SK-N-MC (cell line): Measurements from ENCODE around the gene KCNJ6.

ENCODE experiments used
- EZH2 ChIP-seq: fragments of 200-600 bp; sonication (generic); IDR thresholded peaks from one replicate; pipeline ENCODE4 v1.6.1; 2017; ENCODE audit warnings: antibody characterized with exemption
- FOXP2 ChIP-seq: optimal IDR thresholded peaks from 2 replicates; pipeline ENCODE3; 2011; ENCODE audit warnings: mild to moderate bottlenecking, moderate library complexity; ENCODE audit not compliant: insufficient read depth; ENCODE audit errors: extremely low read length, control extremely low read depth
- POLR2AphosphoS5 ChIP-seq: IDR thresholded peaks from 2 replicates; pipeline ENCODE4 v1.6.1; 2012; ENCODE audit warnings: mild to moderate bottlenecking, low read depth, low read length, borderline replicate concordance

DNA sequence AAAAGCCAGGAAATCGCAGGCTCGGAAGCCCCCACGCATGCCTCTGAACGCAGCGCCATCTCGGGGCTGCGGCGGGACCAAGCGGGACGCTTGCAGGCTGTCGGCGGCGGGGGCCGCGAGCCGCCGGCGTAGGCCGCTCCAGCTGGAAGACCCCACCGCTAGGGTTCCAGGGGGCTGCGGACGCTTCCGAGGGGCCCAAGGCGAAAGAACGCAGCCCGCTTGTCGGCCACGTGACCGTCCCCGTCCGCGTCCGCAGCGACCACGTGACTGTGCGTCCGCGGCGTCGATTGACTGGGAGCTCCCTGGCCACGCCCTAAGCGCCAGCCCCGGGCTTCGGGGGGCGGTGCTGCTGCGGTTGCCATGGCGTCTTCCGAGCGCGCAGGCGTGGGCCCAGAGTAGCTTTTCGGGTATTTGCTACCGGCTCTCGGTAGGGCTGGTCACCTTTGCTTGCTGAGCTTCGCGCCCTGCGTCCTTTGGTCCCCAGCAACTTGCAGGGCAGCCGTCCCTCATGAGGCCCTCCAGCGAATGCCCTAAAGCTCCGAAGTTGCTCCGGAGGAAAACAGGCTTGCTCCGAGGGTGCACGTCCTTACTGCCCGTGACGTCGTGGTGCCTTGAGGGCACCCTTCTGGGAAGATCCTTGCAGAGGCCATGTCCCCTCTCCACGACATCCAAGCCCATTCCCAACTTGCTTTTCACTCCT is 352.5 kb downstream of the KCNJ6 start:
- TF ChIP-seq FOXP2 = no peak
- no peak for TF ChIP-seq EZH2
- peak; percentile 88 for TF ChIP-seq POLR2AphosphoS5
